Measurements from ENCODE around the gene HNRNPR. TPM values are rescaled to one million over a fixed set of nuclear protein-coding genes. Genes with fewer than 3 reads are reported as not detected.
A peak's percentile ranks its signal among the peaks of the same experiment; 100 is the strongest.

The HNRNPR gene
- 165 and 171 TPM in 2 replicates for total RNA-seq
- polyA plus RNA-seq = 67.6 and 111 TPM in 2 replicates
- polyA plus RNA-seq (2011; cell fraction: cytosol; rRNA removed) = 112 and 114 TPM in 2 replicates
- 62.0 and 118 TPM in 2 replicates for polyA plus RNA-seq (2011; cell fraction: nucleus; rRNA removed)
- polyA plus RNA-seq (2012) = 120 and 179 TPM in 2 replicates
- 137 and 153 TPM in 2 replicates for polyA minus RNA-seq
- 92.5 TPM for polyA minus RNA-seq (2011; cell fraction: cytosol; rRNA and poly(A)+ RNA removed)
- 84.0 and 91.4 TPM in 2 replicates for polyA minus RNA-seq (2011; cell fraction: nucleus; rRNA and poly(A)+ RNA removed)
- Bru-seq, nascent RNA = percentile 98 among the genes with signal in this experiment
- percentile 98 among the genes with signal in this experiment for BruChase-seq, experiment 1, labeled RNA remaining after a 6-hour chase
- percentile 97 among the genes with signal in this experiment for BruChase-seq, experiment 2, labeled RNA remaining after a 2-hour chase
- long read RNA-seq, full-length matches to known transcripts = 184 of 484 reads
- long read RNA-seq, partial matches to known transcripts = 243 of 484 reads
- long read RNA-seq, other reads (novel, unspliced or antisense) = 57 of 484 reads

DNA sequence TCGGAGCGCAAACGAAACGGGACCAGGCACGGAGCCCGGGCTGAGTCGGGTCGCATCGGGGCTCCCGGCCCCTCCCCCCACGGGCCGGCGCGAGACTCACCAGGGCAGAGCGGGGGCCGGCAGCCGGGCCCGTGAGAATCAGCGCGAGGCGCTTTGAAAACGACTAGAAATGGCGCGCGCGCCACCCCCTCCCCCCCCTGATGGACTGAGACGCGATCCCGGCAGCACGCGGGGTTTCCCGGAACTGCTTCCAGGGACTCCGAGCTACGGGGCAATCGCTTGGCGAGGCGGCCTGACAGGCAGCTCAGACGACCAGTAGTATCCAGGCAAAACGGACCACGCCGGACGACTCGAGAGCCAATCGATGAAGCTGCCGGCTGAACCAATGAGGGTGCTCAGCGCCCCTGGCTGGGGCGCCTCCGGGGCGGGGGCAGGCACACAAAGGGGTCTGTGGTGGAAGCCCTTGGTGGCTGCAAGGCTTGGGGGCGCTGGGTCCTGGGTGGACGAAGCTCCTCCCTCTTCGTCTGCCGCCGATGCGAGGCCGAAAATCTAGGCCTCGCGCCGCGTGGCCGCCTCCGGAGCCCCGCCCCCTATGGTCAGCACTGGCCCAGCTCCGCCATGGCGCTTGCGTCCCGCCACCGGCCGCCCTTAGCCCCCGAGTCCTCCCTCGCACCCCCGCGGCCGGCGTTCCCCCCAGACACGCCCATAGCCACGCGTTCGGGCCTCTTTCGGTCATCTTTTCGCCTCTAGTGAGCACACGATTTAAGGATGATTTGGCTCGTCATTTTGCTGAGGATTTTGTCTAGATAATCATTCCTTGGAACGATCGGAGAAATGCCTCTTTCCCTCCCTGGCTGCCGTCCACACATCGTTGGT, at the start of gene HNRNPR:
TSS of gene HNRNPR (minus strand) at position 174 of the 876 bp plus-strand sequence. CDS start 3,276 bp downstream, outside the sequence.
- no peaks in the 10 kb centered on the region for H3K9me1 ChIP-seq (replicated peaks; ENCODE audit: control insufficient read depth, extremely low read depth, insufficient read depth, low read length)
- peak within 1 kb of the TSS; percentile 79 for H3K27ac ChIP-seq (ENCODE audit: insufficient read depth, low read depth, low read length)
- FAIRE-seq (peak; percentile 96), DNase-seq (ENCODE audit: low read depth, low spot score) (peak; percentile 100)
- dilution Hi-C loops (cut with MboI; ENCODE audit: extremely low pct_ligation_motif_present, low sequenced_read_pairs) = no loop called here
- ChIA-PET POLR2A (interaction anchor here (0.6 to 1.7 kb wide), 15 partner anchors 13 to 215 kb away, joined by 3 to 28 read pairs (median 4); partner anchors contain the start of genes ID3 and ZNF436), CTCF (interaction anchor here (0.7 to 1.7 kb wide), 17 partner anchors 10 to 245 kb away, joined by 3 to 33 read pairs (median 4); partner anchors contain the start of genes ASAP3, HTR1D and ZNF436)
- H3K36me3 ChIP-seq (ENCODE audit: control insufficient read depth in 2 of 2, extremely low read depth in 1 of 2, insufficient read depth in 2 of 2, low read length in 2 of 2) = peaks cover 0 to 2% of the 10 kb centered on the region in 2 experiments
- no peaks in the 10 kb centered on the region for H3K27me3 ChIP-seq (ENCODE audit: control insufficient read depth in 2 of 2, insufficient read depth in 2 of 2, low read length in 2 of 2)
- peak; percentile 88 for TF ChIP-seq MYC (IDR thresholded peaks at IDR 0.05; ENCODE audit: low read depth, low read length)
- TF ChIP-seq, protein P1, sequence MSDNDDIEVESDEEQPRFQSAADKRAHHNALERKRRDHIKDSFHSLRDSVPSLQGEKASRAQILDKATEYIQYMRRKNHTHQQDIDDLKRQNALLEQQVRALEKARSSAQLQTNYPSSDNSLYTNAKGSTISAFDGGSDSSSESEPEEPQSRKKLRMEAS (IDR thresholded peaks at IDR 0.05; ENCODE audit: insufficient read depth, insufficient read length) = peak; percentile 87
- no peak for TF ChIP-seq JUN (IDR thresholded peaks at IDR 0.05; ENCODE audit: borderline replicate concordance, insufficient read depth, insufficient read length, low read depth)
- no peak for TF ChIP-seq GATA2 (IDR thresholded peaks at IDR 0.05; ENCODE audit: insufficient read depth, insufficient read length, low read depth, low read length)
- TF ChIP-seq POLR2A (IDR thresholded peaks at IDR 0.05; ENCODE audit: low read depth, low read length) = peak; percentile 87
- peak; percentile 93 for TF ChIP-seq POLR2AphosphoS5 (IDR thresholded peaks at IDR 0.05; ENCODE audit: insufficient read depth, low read depth, low read length)
- TF ChIP-seq, protein P2, sequence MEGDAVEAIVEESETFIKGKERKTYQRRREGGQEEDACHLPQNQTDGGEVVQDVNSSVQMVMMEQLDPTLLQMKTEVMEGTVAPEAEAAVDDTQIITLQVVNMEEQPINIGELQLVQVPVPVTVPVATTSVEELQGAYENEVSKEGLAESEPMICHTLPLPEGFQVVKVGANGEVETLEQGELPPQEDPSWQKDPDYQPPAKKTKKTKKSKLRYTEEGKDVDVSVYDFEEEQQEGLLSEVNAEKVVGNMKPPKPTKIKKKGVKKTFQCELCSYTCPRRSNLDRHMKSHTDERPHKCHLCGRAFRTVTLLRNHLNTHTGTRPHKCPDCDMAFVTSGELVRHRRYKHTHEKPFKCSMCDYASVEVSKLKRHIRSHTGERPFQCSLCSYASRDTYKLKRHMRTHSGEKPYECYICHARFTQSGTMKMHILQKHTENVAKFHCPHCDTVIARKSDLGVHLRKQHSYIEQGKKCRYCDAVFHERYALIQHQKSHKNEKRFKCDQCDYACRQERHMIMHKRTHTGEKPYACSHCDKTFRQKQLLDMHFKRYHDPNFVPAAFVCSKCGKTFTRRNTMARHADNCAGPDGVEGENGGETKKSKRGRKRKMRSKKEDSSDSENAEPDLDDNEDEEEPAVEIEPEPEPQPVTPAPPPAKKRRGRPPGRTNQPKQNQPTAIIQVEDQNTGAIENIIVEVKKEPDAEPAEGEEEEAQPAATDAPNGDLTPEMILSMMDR (IDR thresholded peaks at IDR 0.05; ENCODE audit: extremely low read depth in 1 of 2, insufficient read depth in 1 of 2, low read depth in 1 of 2, low read length in 2 of 2) = no peak
- peaks cover 47% of the 10 kb centered on the region for H3K79me2 ChIP-seq (ENCODE audit: control insufficient read depth, insufficient read depth, low read length)
- BruUV-seq (replicated peaks) = TSS peak; percentile 86
- peak within 1 kb of the TSS; percentile 81 for H2AFZ ChIP-seq (ENCODE audit: low read depth, low read length)
- peak within 1 kb of the TSS; percentile 99 for H3K9ac ChIP-seq (replicated peaks; ENCODE audit: extremely low read depth, insufficient read depth, low read length)
- H3K9me3 ChIP-seq (replicated peaks; ENCODE audit: control insufficient read depth, insufficient read depth, low read length) = no peaks in the 10 kb centered on the region
- H4K20me1 ChIP-seq (replicated peaks; ENCODE audit: control insufficient read depth, extremely low read depth, insufficient read depth, low read length) = peaks cover 12% of the 10 kb centered on the region
- H3K4me3 ChIP-seq (replicated peaks in 1 of 3; ENCODE audit: insufficient read depth in 1 of 3, low read depth in 1 of 3, low read length in 3 of 3) = peak within 1 kb of the TSS; percentile 73 to 99 (median 99)
- peaks cover 27% of the 10 kb centered on the region for H3K4me1 ChIP-seq (ENCODE audit: control insufficient read depth, extremely low read depth, insufficient read depth, low read length)
- peak within 1 kb of the TSS; percentile 98 for H3K4me2 ChIP-seq (ENCODE audit: insufficient read depth, low read length)
- intact Hi-C loops (cut with micrococcal nuclease) = loop anchor here (1.0 to 10.0 kb wide), 5 partner anchors 24 to 190 kb away; partner anchors contain the start of genes ASAP3 and E2F2

Data from endothelial cell of umbilical vein (primary cell).